BLaER1 (cell line): ENCODE measurements around the gene TMLHE.
"Not testable (repeated sequence)": the region's sequence is repeated elsewhere in the genome, so short reads cannot be mapped to it uniquely, and the experiment has no call there.

Experiments
- H3K27ac ChIP-seq: shearing (Covaris generic); formaldehyde crosslinking; 2 replicates; pipeline ENCODE4 v1.8.1; 2022
- H3K27me3 ChIP-seq: shearing (Covaris generic); formaldehyde crosslinking; 2 replicates; pipeline ENCODE4 v1.8.1; 2022
- H3K36me3 ChIP-seq: shearing (Covaris generic); formaldehyde crosslinking; 2 replicates; pipeline ENCODE4 v1.8.1; 2022
- H3K4me1 ChIP-seq: shearing (Covaris generic); formaldehyde crosslinking; 2 replicates; pipeline ENCODE4 v1.8.1; 2022
- H3K4me2 ChIP-seq: shearing (Covaris generic); formaldehyde crosslinking; 2 replicates; pipeline ENCODE4 v1.8.1; 2022
- H3K4me3 ChIP-seq: shearing (Covaris generic); formaldehyde crosslinking; 2 replicates; pipeline ENCODE4 v1.8.1; 2022
- H3K9ac ChIP-seq: shearing (Covaris generic); formaldehyde crosslinking; 2 replicates; pipeline ENCODE4 v1.8.1; 2022
- H3K9me3 ChIP-seq: shearing (Covaris generic); formaldehyde crosslinking; 2 replicates; pipeline ENCODE4 v1.8.1; 2022
- H4K20me1 ChIP-seq: shearing (Covaris generic); formaldehyde crosslinking; 2 replicates; pipeline ENCODE4 v1.8.1; 2022
- Cebpa-rat ChIP-seq: shearing (Covaris generic); IDR thresholded peaks from 2 replicates; pipeline ENCODE4 v1.8.1; 2022

Gene TMLHE

GRCh38 chrX:155612312-155613224 is at the start of gene TMLHE, which contains the start of gene SPRY3:
TMLHE (minus strand) TSS chrX:155612952; CDS start chrX:155545276, 67,676 bp downstream.
SPRY3 (plus strand) TSS chrX:155612586.
- Histone ChIP-seq H4K20me1 (no peaks in the 10 kb centered on the region), H3K9ac (peak within 1 kb of the TSS; percentile 91), H3K4me2 (peak within 1 kb of the TSS; percentile 42), H3K9me3 (peaks cover 15% of the 10 kb centered on the region), H3K27me3 (peaks cover 27% of the 10 kb centered on the region), H3K4me1 (peaks cover 10% of the 10 kb centered on the region; the same call in 1 of the 2 replicates), H3K27ac (peak within 1 kb of the TSS; percentile 89), H3K36me3 (no peaks in the 10 kb centered on the region), H3K4me3 (peak within 1 kb of the TSS; percentile 77)
- no peak for TF ChIP-seq Cebpa-rat

- Histone ChIP-seq H3K27me3 (peaks cover 17% of the 10 kb centered on the region), H3K9me3 (peaks cover 31% of the 10 kb centered on the region), H3K27ac (no peak overlapping the region), H3K36me3 (no peaks in the 10 kb centered on the region), H3K9ac (no peak overlapping the region), H3K4me3 (no peak overlapping the region), H3K4me2 (no peak overlapping the region), H3K4me1 (no peaks in the 10 kb centered on the region), H4K20me1 (no peaks in the 10 kb centered on the region)
- TF ChIP-seq Cebpa-rat = no peak
Observed at GRCh38 chrX:155662282-155662681, 49.5 kb upstream of the TMLHE start.

- Histone ChIP-seq H3K4me2 (no peak overlapping the region), H3K27ac (no peak overlapping the region), H3K27me3 (peaks cover 22% of the 10 kb centered on the region), H3K9ac (no peak overlapping the region), H3K4me1 (no peaks in the 10 kb centered on the region), H3K9me3 (no peaks in the 10 kb centered on the region), H3K4me3 (no peak overlapping the region), H4K20me1 (no peaks in the 10 kb centered on the region), H3K36me3 (no peaks in the 10 kb centered on the region)
- no peak for TF ChIP-seq Cebpa-rat
Observed at GRCh38 chrX:155645180-155645579, 32.4 kb upstream of the TMLHE start.

GRCh38 chrX:155643240-155643639 is 30.5 kb upstream of the TMLHE start:
- Histone ChIP-seq H4K20me1 (no peaks in the 10 kb centered on the region), H3K9ac (no peak overlapping the region), H3K36me3 (no peaks in the 10 kb centered on the region), H3K4me2 (no peak overlapping the region), H3K27ac (no peak overlapping the region), H3K9me3 (no peaks in the 10 kb centered on the region), H3K27me3 (peaks cover 28% of the 10 kb centered on the region), H3K4me3 (no peak overlapping the region), H3K4me1 (no peaks in the 10 kb centered on the region)
- TF ChIP-seq Cebpa-rat = no peak

- H4K20me1 ChIP-seq, H3K4me2 ChIP-seq, H3K4me3 ChIP-seq, H3K36me3 ChIP-seq, H3K27ac ChIP-seq, H3K9ac ChIP-seq, H3K9me3 ChIP-seq, H3K4me1 ChIP-seq: not testable (repeated sequence)
- H3K27me3 ChIP-seq = peaks cover 32% of the 10 kb centered on the region
Observed at GRCh38 chrX:155641371-155641770, 28.6 kb upstream of the TMLHE start.

GRCh38 chrX:155637714-155638113 is 25.0 kb upstream of the TMLHE start:
- Histone ChIP-seq H3K36me3 (no peaks in the 10 kb centered on the region), H3K4me2 (no peak overlapping the region), H3K9ac (no peak overlapping the region), H3K27ac (no peak overlapping the region), H3K4me3 (no peak overlapping the region), H4K20me1 (no peaks in the 10 kb centered on the region), H3K27me3 (peaks cover 25% of the 10 kb centered on the region), H3K9me3 (no peaks in the 10 kb centered on the region), H3K4me1 (no peaks in the 10 kb centered on the region)
- TF ChIP-seq Cebpa-rat = no peak

- H3K27ac ChIP-seq, H3K4me1 ChIP-seq, H3K9ac ChIP-seq, H3K4me3 ChIP-seq, H3K4me2 ChIP-seq, H3K36me3 ChIP-seq, H4K20me1 ChIP-seq: not testable (repeated sequence)
- H3K9me3 ChIP-seq = peaks cover 13% of the 10 kb centered on the region; the same call in 1 of the 2 replicates
- peaks cover 10% of the 10 kb centered on the region; the same call in 1 of the 2 replicates for H3K27me3 ChIP-seq
Observed at GRCh38 chrX:155635019-155635418, 22.3 kb upstream of the TMLHE start.

- Histone ChIP-seq H4K20me1 (no peaks in the 10 kb centered on the region), H3K9ac (no peak overlapping the region), H3K4me1 (no peaks in the 10 kb centered on the region), H3K27me3 (0 out of 2 replicates have a peak, but pooled peaks cover 5% of the 10 kb centered on the region), H3K36me3 (no peaks in the 10 kb centered on the region), H3K4me3 (peak overlapping the region; percentile 20; the same call in 1 of the 2 replicates), H3K9me3 (peaks cover 27% of the 10 kb centered on the region), H3K27ac (no peak overlapping the region), H3K4me2 (peak overlapping the region; percentile 24)
- TF ChIP-seq Cebpa-rat = no peak
Observed at GRCh38 chrX:155632431-155633100, 19.8 kb upstream of the TMLHE start.

- not testable (repeated sequence) for H3K36me3 ChIP-seq, H3K27ac ChIP-seq, H3K9me3 ChIP-seq, H3K4me3 ChIP-seq, H3K4me1 ChIP-seq, H3K4me2 ChIP-seq, H3K9ac ChIP-seq, H4K20me1 ChIP-seq
- H3K27me3 ChIP-seq = peaks cover 23% of the 10 kb centered on the region
Observed at GRCh38 chrX:155620110-155620509, 7.4 kb upstream of the TMLHE start.

GRCh38 chrX:155615938-155616337 is 3.2 kb upstream of the TMLHE start:
- H3K27me3 ChIP-seq = peaks cover 30% of the 10 kb centered on the region
- H3K9me3 ChIP-seq = peaks cover 7% of the 10 kb centered on the region
- no peaks in the 10 kb centered on the region for H4K20me1 ChIP-seq
- H3K27ac ChIP-seq = no peak overlapping the region
- no peak overlapping the region for H3K4me2 ChIP-seq
- no peak overlapping the region for H3K4me3 ChIP-seq
- H3K36me3 ChIP-seq = no peaks in the 10 kb centered on the region
- no peak overlapping the region for H3K9ac ChIP-seq
- peaks cover 7% of the 10 kb centered on the region; the same call in 1 of the 2 replicates for H3K4me1 ChIP-seq
- no peak for TF ChIP-seq Cebpa-rat
